Midbrain (tissue), 1 donor: ENCODE results near the gene GJD2.

ENCODE experiments used
- DNase-seq: peaks from one replicate; lab custom pipeline; 2025; lab: John Stamatoyannopoulos, UW

GJD2 gene

DNA sequence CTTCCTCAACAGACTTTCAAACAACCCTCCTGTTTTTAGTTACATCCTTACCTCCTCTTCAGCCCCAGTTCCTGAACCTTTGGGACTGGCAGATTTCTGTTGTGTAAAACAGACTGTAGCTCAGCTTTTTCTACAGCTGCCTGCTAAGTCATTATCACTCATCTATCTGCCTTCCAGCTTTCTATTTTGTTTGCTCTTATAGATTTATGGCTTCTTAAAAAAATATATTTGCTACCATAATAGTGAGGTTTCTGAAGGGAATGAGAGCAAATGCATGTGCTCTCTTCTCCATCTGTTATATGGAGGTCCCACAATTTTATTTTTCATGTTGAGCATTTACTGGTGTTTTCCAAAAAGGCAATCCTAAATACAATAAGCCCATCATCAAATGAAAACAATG is 18.2 kb upstream of the GJD2 start:
- no peak for DNase-seq

- no peak for DNase-seq
Measured at GRCh38 chr15:34772312-34772711, 17.5 kb upstream of the GJD2 start.

DNA sequence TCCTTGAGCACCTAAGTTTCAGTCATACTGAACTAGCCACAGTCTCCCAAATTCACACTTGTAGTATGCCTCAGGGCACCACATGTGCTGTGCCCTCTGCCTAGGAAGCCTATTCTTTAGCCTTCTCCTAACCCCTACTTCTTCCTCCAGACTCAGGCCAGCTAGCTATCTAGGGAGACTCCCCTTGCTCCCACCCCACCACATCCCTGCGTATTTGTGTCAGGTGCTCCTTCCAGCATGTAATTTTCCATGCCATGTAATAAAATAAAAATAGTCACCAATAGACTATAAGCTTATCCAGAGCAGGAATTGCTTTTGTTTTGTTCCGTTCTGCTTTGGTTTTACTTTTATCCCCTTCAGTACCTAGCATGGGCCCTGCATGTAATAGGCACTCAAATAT is 14.9 kb upstream of the GJD2 start:
- no peak for DNase-seq

- no peak for DNase-seq
Measured at GRCh38 chr15:34768530-34768929, 13.7 kb upstream of the GJD2 start.

- no peak for DNase-seq
Measured at GRCh38 chr15:34765741-34766140, 10.9 kb upstream of the GJD2 start.

DNA sequence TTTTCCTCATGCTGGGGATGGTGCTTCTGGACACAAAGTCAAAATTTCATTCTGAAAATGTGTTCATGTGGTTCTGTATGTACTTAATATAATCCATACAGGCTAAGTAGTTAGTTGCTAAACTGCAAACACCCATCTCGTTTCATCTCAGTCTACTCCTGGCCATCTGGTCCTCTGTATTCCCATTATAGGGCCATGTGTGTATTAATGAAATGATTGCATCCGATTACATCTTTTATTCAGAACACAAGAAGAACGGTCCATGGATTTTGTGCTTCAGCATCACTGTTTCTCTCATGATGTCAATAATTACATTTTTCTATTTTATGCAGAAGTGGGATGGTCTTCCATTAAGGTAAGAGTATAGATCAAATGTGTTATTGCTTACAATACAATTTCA is 6.1 kb upstream of the GJD2 start:
- no peak for DNase-seq

DNA sequence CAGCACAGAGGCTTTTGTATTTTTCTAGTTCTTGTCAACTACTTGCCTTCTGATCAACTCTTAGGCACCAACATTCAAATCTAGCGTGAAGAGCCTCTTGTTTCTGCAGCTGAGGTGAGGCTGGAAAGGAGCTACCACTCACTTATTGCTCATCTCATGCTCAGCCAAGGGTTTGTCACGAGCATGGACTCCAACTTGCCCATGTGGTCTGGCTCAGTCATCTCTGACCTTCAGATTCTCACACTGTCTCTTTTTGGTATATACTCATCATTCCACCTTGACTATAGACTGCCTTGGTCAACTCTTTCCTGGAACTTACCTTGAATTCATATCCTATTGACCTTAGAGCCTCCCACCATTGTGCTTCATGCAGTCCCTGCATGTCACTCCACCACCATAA is 5.2 kb upstream of the GJD2 start:
- DNase-seq, result no peak

GRCh38 chr15:34759347-34759746 is 4.5 kb upstream of the GJD2 start:
- DNase-seq, result no peak

GRCh38 chr15:34757262-34757661 is 2.5 kb upstream of the GJD2 start:
- DNase-seq, result no peak

DNA sequence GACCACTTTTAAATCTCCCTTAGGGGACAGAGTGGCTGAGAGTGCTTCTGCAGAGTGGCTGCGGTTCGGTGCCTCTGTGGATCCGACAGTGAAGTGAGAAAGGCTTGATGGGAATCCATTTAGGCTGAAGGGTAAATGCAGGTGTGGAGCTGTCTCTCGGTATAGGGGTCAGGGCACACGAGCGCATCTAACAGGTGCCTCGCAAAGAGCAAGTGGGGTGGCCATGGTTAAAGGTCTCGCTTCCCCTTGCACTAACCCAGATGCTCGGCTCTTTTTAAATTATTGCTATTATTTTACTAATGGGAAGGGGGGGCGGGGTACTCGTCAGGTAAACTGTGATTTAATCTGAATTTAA is 598 bp upstream of the GJD2 start:
- DNase-seq, result no peak

DNA sequence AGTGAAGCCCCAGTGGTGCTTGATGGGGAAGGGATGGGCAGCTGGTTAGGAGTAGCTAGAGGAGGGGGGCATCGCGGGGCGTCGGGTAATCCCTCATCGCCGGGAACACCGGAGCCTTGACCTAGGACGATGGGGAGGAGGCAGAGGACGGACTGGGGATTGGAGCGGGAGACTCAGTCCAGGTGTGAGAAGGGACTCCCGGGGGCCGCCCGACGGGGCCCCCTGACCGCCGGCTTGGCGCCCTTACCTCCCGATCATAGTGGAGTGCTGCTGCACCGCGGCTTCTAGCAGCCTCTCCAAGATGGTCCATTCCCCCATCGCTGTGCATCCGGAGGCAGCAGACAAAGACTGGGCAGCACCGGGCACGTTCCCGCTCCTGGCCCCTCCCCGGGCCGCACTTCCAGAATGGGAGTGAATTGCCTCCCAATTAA is 612 bp downstream of the GJD2 start:
- no peak for DNase-seq

GRCh38 chr15:34753236-34753894 is 1.4 kb downstream of the GJD2 start:
- peak; percentile 6 for DNase-seq

- DNase-seq, result no peak
Measured at GRCh38 chr15:34749691-34750090, 5.1 kb downstream of the GJD2 start.

DNA sequence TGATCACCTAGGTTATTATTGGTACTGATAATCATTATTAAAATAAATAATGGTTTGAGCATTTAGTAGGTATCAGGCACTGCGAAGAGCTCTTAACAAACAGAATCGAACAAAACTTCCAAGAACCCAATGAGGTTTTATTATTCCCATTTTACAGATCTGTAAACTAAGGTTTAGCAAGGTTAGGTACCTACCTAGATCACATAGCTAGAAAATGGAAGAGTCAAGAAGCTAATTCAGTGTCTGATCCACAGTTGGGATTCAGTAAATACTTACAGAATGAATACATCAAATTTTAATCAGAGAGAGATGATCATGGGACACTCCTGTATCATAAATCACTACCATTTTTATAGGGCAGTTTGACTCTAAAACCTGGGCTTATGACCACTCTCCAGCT is 15.5 kb downstream of the GJD2 start:
- no peak for DNase-seq

- no peak for DNase-seq
Measured at GRCh38 chr15:34738002-34738401, 16.8 kb downstream of the GJD2 start.

GRCh38 chr15:34737477-34737876 is 17.3 kb downstream of the GJD2 start:
- DNase-seq, result no peak

DNA sequence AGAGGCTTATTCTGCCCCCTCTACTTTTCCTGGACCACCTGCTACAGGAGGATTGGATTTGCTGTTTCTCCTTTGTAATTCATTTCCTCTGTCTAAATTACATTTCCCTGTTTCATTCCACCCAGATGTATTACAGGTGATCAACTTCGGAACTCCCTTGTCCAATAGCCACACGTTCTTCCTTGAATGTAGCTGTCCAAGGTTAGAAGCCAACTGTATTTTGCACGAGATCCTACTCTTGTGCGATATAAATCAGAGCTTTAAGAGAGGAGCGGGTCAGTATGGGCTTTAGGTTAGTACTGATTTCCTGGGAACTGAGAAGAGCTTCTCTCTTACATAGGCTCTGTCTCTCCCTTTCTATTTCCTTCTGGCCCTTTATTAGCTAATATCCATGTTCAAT is 20.5 kb downstream of the GJD2 start:
- DNase-seq, result no peak

DNA sequence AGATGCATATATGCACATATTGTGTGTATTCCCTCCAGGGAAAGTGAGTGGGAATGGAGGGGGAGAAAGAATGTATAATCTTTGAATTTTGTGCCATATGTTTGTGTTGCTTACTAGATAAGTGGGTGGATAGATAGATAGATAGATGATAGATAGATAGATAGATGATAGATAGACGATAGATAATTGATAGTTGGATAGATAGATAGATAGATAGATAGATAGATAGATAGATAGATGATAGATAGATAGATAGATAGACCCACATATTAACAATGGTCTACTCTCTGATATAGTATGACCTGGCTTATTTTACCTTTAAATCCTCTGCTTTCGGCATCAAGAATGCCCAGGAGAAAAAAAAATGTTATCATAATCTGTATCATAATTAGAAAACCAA is 21.2 kb downstream of the GJD2 start:
- no peak for DNase-seq

DNA sequence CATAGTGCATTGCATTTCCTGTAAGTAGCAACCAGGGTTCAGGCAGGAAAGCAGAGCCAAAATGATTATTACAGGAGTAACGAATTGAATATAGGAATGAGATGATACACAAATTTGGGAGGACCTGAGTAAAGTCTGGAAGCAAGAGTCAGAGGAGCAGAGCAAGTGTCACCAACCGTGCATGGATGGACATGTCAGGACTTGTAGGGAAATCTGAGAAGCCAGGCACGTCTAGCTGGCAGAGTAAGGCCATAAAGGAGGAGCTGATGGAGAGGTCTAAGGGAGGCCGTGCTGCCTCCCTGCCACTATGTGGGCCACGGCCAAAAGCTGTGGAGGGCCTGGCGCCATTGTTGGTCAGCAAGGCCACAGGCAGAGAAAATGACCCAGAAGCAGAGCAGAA is 22.4 kb downstream of the GJD2 start:
- DNase-seq, result no peak

DNA sequence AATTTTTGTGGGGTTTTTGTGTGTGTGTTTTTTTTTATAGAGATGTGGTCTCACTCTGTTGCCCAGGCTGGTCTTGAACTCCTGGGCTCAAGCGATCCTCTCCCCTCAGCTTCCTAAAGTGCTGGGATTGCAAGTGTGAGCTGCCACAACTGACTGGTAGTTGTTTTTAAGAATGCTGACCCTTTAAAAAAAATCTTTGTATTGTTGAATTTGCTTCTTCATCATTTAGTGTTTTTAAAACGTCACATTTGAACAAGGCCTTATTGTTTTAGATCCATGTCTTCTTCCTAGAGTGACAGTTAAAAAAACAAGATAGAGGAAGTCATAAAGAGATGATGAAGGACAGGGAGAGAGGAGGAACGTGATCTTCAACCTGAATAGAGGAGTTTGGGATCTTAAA is 24.1 kb downstream of the GJD2 start:
- DNase-seq, result no peak

DNA sequence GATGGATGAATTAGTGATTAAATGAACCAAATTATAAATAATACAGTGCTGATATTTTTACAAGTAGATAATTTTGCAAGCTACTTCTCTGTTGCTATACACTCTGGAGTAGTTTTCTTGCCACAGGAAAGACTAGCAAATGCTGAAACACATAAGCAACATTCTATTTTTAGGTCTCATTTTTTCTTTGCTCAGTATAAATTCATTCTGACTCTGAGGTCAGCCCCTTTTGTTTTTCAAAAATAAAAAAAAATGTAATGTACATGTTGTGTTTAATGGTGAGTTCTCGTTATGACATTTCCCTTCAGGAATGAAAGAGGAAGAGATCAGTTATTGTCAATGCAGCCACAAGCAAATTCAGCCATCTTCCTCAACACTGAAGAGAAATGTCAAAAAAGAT is 24.9 kb downstream of the GJD2 start:
- no peak for DNase-seq

- DNase-seq, result no peak
Measured at GRCh38 chr15:34729056-34729455, 25.7 kb downstream of the GJD2 start.

DNA sequence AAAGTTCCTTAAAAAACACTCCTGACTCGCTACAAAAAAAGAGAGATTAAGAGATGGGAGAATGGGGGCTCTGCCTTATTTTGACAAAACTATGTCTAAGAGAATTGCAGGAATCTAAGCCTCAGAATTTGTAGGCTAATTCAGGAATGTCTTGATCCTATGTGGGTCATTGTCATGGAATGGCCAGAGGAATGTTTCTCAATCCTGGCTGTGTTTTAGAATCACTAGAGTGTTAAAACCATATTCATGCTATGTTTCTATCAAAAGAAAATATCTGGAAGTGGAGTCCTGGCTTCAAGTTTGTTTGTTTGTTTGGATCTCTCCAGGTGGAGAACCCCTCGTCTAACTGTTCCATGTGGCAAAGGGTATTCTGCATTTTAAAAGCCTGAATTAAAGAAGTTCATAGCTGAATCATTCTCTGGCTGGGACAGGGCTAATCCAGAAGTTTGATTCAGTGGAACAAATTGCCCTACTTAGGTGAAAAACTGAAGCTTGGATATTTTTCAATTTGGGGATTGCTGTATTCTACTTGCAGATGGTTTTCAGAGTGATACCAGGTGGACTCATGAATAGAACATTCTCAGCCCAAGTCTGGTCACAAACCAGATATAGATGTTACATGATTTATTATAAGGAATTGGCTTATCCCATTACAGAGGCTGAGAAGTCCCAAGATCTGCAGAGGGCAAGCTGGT is 28.2 kb downstream of the GJD2 start:
- DNase-seq, result peak; percentile 8

DNA sequence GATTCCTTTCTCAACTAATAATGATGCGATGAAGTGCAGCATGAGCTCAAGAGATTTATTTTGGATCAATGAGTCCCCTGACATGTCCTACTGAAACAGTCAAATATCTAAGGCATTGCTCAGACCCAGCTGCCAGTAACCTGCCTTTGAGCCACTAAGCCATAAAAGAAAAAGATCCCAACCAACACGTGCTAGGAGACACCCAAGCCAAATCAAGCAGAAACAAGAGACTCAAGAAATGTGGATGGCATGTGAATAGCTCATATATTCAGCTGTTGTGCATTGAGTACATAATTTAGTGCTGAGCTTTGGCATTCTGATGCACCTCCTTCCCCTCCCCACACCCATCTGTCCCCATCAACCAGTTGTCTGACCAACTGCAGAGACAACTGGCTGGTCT is 29.2 kb downstream of the GJD2 start:
- DNase-seq, result no peak
